Thoracic aorta endothelial cell (primary cell): ENCODE measurements around the gene CDC14C. TPM values are rescaled to one million over a fixed set of nuclear protein-coding genes. Genes with fewer than 3 reads are reported as not detected.

Experiments
- total RNA-seq: library from RNA; depleted of rRNA; stranded (reverse); fragments of >200 nt; gene quantifications from 2 replicates; pipeline ENCODE4 v1.2.3, GENCODE V29; 2012

CDC14C gene
- total RNA-seq = not detected in 2 replicates

DNA sequence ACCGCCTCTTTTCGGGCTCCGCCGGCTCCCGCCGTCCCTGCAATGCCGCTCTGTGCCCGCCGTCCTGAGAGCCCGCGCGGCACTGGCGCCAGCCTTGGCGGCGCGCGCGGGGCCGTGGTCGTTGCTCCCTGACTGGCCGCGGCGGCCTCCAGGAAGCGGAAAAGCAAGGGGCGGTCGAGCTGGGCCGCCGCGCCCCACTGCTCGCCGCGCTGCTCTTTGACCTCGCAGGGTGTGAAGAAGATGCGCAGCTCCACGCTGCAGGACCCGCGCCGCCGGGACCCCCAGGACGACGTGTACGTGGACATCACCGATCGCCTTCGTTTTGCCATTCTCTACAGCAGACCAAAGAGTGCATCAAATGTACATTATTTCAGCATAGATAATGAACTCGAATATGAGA is at the start of gene CDC14C:
Gene CDC14C, plus strand, starts transcription at position 115 of the 400 bp plus-strand sequence. Its CDS starts 126 bp downstream, at position 241.

